Head of caudate nucleus (tissue), 42 donors: ENCODE measurements around the gene TPX2.
"Not testable (repeated sequence)": the region's sequence is repeated elsewhere in the genome, so short reads cannot be mapped to it uniquely, and the experiment has no call there.

ENCODE experiments used
- DNase-seq, 42 donors: peaks; one replicate each; pipeline versions ENCODE4 v3.0.0 to v3.0.0-alpha.2; 2020 to 2021; ENCODE audit warnings: mixed read lengths in 7 of 42
- intact Hi-C: fragments of 100-400 bp; cut with DNase I; formaldehyde crosslinking; loops from one replicate; pipeline ENCODE4 v1.15.0; 2022

Gene TPX2

GRCh38 chr20:31822421-31823330 lies 83.6 kb downstream of the TPX2 start:
- intact Hi-C loops, result loop anchor here (5.0 to 10.0 kb wide), 2 partner anchors 210 to 272 kb away; no protein-coding TSS in a partner anchor
- peak; percentile 52 to 92 (median 80) for DNase-seq

- intact Hi-C loops, result loop anchor here (5.0 to 10.0 kb wide), 2 partner anchors 209 to 271 kb away; no protein-coding TSS in a partner anchor
- DNase-seq, result no peak
Observed at GRCh38 chr20:31823360-31824124, 84.5 kb downstream of the TPX2 start.

- no peak for DNase-seq
- intact Hi-C loops, result loop anchor here (5.0 to 10.0 kb wide), 2 partner anchors 208 to 271 kb away; no protein-coding TSS in a partner anchor
Observed at GRCh38 chr20:31824125-31824485, 85.0 kb downstream of the TPX2 start.

GRCh38 chr20:31824554-31825313 lies 85.6 kb downstream of the TPX2 start:
- DNase-seq, result no peak
- intact Hi-C loops, result loop anchor here (5.0 to 10.0 kb wide), 2 partner anchors 208 to 270 kb away; no protein-coding TSS in a partner anchor

- intact Hi-C loops, result loop anchor here (10.0 kb wide), 1 partner anchor 269 kb away; no protein-coding TSS in a partner anchor
- no peak for DNase-seq
Observed at GRCh38 chr20:31826074-31826473, 87.0 kb downstream of the TPX2 start.

- intact Hi-C loops, result loop anchor here (10.0 kb wide), 1 partner anchor 268 kb away; no protein-coding TSS in a partner anchor
- no peak for DNase-seq
Observed at GRCh38 chr20:31827059-31827458, 88.0 kb downstream of the TPX2 start.

GRCh38 chr20:31828016-31828415 lies 88.9 kb downstream of the TPX2 start:
- intact Hi-C loops, result loop anchor here (10.0 kb wide), 1 partner anchor 267 kb away; no protein-coding TSS in a partner anchor
- not testable (repeated sequence) for DNase-seq

- intact Hi-C loops, result loop anchor here (10.0 kb wide), 1 partner anchor 265 kb away; no protein-coding TSS in a partner anchor
- no peak for DNase-seq
Observed at GRCh38 chr20:31829731-31830130, 90.6 kb downstream of the TPX2 start.

- intact Hi-C loops, result no loop called here
Observed at GRCh38 chr20:31830406-31830981, 91.4 kb downstream of the TPX2 start.

GRCh38 chr20:31831211-31831610 lies 92.1 kb downstream of the TPX2 start:
- no peak for DNase-seq
- intact Hi-C loops, result no loop called here

More at GRCh38 chr20:31830406-31830981, 91.4 kb downstream of the TPX2 start:
- no peak for DNase-seq

GRCh38 chr20:31831771-31832306 lies 92.7 kb downstream of the TPX2 start:
- intact Hi-C loops, result no loop called here
- no peak for DNase-seq

- DNase-seq, result peak in 37 of 42 donors; percentile 19 to 82 (median 49)
- intact Hi-C loops, result no loop called here
Observed at GRCh38 chr20:31833130-31833930, 94.2 kb downstream of the TPX2 start.

- intact Hi-C loops, result no loop called here
- DNase-seq, result no peak
Observed at GRCh38 chr20:31833931-31834521, 94.9 kb downstream of the TPX2 start.

- intact Hi-C loops, result no loop called here
- no peak for DNase-seq
Observed at GRCh38 chr20:31835554-31835953, 96.5 kb downstream of the TPX2 start.

- intact Hi-C loops, result no loop called here
- peak; percentile 22 to 90 (median 57) for DNase-seq
Observed at GRCh38 chr20:31835977-31836852, 97.1 kb downstream of the TPX2 start.
